ENCODE data around the gene CCDC106.

GRCh38 chr19:55637534-55637933 is 10.5 kb upstream of the CCDC106 start:
- TF ChIP-seq CTCF (conservative IDR thresholded peaks at IDR 0.05 in 1 of 2, IDR thresholded peaks at IDR 0.05 in 1 of 2; ENCODE audit: extremely low read depth in 1 of 2, insufficient read depth in 1 of 2, low read depth in 1 of 2, low read length in 2 of 2): no peak
- no peak for TF ChIP-seq EZH2 (IDR thresholded peaks at IDR 0.05; ENCODE audit: borderline replicate concordance, low read length)

Measured in mammary epithelial cell (primary cell).